NB4 (cell line): ENCODE data around the gene IL22RA1.

Experiments used
- DNase-seq: peaks from one replicate; pipeline ENCODE4 v3.0.0; 2010; ENCODE audit warnings: low read depth
- H3K4me3 ChIP-seq: one replicate; pipeline ENCODE4 v1.5.1; 2011; ENCODE audit warnings: mild to moderate bottlenecking, low read depth, low read length, moderate library complexity
- MYC ChIP-seq: IDR thresholded peaks from 2 replicates; pipeline ENCODE4 v1.6.1; 2011; ENCODE audit warnings: low read depth, low read length
- POLR2A ChIP-seq: IDR thresholded peaks from 2 replicates; pipeline ENCODE4 v1.6.1; 2011; ENCODE audit warnings: mild to moderate bottlenecking; ENCODE audit not compliant: insufficient read length; ENCODE audit errors: extremely low read depth
- TF ChIP-seq, protein P1 (sequence below): IDR thresholded peaks from one replicate; pipeline ENCODE4 v1.5.1; 2012; ENCODE audit warnings: low read depth, low read length
- TF ChIP-seq, protein P2 (sequence below): IDR thresholded peaks from 2 replicates; pipeline ENCODE4 v1.6.1; 2011; ENCODE audit warnings: low read depth, low read length

IL22RA1 gene

DNA sequence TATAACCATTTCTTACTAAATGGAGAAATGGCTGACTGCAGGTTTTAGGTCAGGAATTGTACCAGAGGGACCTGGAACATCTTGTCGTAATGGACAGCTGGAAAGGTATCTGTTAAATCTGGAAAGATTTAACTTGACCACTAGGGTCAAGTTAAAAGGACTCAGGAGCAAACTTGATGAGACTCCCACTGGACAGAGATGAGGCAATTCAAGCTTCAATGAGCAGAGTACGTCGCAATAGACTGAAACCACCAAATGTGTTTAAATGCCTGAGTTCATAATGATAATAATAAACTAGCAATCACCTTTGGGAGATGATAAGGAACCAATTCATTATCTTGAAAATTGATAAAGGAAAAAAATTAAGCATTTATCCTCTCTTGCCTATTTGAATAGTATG, 35.5 kb upstream of the IL22RA1 start:
- peak; percentile 33 for DNase-seq
- H3K4me3 ChIP-seq = no peak overlapping the region

DNA sequence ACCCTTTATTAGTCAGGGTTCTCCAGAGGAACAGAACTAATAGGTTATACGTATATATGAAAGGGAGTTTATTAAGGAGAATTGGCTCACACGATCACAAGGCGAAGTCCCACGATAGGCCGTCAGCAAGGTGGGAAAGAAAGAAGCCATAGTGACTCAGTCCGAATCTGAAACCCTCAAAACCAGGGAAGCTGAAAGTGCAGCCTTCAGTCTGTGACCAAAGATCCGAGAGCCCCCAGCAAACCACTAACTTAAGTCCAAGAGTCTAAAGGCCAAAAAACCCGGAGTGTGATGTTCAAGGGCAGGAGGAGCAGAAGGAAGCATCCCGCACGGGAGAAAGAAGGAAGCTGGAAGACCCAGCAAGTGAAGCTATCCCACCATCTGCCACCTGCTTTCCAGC, 34.2 kb upstream of the IL22RA1 start:
- TF ChIP-seq, protein P1, sequence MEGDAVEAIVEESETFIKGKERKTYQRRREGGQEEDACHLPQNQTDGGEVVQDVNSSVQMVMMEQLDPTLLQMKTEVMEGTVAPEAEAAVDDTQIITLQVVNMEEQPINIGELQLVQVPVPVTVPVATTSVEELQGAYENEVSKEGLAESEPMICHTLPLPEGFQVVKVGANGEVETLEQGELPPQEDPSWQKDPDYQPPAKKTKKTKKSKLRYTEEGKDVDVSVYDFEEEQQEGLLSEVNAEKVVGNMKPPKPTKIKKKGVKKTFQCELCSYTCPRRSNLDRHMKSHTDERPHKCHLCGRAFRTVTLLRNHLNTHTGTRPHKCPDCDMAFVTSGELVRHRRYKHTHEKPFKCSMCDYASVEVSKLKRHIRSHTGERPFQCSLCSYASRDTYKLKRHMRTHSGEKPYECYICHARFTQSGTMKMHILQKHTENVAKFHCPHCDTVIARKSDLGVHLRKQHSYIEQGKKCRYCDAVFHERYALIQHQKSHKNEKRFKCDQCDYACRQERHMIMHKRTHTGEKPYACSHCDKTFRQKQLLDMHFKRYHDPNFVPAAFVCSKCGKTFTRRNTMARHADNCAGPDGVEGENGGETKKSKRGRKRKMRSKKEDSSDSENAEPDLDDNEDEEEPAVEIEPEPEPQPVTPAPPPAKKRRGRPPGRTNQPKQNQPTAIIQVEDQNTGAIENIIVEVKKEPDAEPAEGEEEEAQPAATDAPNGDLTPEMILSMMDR = no peak
- TF ChIP-seq POLR2A (no peak), MYC (no peak)
- TF ChIP-seq, protein P2, sequence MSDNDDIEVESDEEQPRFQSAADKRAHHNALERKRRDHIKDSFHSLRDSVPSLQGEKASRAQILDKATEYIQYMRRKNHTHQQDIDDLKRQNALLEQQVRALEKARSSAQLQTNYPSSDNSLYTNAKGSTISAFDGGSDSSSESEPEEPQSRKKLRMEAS = no peak
- no peak overlapping the region for H3K4me3 ChIP-seq
- DNase-seq = no peak

More for the DNA sequence above, 35.5 kb upstream of the IL22RA1 start:
- TF ChIP-seq, protein P1 = no peak
- TF ChIP-seq POLR2A = no peak
- TF ChIP-seq, protein P2 = no peak

DNA sequence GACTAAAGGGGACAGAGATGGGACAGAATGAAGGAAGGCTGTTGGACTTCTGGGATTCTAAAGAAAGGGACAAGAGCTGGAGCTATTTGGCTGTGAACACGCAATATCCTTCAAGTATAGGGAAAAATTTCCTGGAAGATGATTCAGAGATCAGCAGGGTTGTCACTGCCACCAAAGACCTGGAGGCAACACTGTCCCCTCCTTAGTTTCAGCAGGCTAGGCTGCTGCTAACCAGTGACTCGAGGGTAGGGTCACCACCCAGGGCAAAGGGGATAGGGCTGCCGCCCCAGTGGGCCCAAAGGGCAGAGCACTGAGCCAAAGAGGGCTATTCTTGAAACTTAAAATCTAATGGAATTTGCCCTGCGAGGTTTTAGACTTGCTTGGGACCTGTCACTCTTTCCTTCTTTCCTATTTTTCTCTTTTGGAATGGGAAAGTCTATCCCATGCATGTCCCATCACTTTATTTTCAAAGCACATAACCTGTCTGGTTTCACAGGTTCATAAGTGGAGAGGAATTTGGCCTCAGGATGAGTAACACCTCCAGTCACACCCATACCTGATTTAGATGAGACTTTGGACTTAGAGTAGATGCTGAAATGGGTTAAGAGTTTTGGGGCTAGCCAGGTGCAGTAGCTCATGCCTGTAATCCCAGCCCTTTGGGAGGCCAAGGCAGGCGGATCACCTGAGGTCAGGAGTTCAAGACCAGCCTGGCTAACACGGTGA, 32.3 kb upstream of the IL22RA1 start:
- no peak for TF ChIP-seq POLR2A
- TF ChIP-seq, protein P2 = no peak
- TF ChIP-seq, protein P1 = no peak
- TF ChIP-seq MYC = no peak
- DNase-seq = no peak
- H3K4me3 ChIP-seq = no peak overlapping the region

DNA sequence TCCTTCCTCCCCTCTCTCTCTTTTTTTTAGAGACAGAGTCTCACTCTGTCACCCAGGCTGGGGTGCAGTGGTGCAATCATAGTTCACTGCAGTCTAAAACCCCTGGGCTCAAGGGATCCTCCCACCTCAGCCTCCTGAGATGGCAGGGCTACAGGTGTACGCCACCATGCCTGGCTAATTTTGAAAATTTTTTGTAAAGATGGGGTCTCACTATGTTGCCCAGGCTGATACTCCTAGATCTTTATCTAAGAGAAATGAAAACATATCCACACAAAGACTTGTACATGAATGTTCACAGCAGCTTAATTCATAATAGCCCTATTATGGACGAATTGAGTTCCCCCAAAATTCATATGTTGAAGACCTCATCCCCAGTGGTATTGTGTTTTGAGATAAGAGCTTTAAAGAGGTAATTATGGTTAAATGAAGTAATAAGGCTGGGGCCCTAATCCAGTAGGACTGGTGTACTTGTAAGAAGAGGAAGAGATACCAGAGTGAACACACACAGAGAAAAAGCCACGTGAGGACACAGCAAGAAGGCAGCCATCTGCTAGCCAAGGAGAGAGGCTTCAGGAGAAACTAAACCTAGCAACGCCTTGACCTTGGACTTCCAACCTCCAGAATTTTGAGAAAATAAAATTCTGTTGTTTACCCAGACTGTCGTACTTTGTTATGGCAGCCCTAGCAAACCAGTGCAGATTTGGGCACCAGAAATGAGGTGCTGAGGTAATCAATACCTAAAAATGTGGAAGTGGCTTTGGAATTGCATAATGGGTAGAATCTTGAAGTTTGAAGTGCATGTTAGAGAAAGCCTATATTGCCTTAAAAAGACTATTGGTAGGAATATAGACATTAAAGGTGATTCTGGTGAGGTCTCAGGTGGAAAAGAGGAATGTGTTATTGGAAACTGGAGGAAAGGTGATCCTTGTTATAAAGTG, 31.0 kb upstream of the IL22RA1 start:
- H3K4me3 ChIP-seq = no peak overlapping the region
- DNase-seq = peak; percentile 57
- TF ChIP-seq POLR2A = no peak
- no peak for TF ChIP-seq MYC
- TF ChIP-seq, protein P1 = no peak
- TF ChIP-seq, protein P2 = no peak

DNA sequence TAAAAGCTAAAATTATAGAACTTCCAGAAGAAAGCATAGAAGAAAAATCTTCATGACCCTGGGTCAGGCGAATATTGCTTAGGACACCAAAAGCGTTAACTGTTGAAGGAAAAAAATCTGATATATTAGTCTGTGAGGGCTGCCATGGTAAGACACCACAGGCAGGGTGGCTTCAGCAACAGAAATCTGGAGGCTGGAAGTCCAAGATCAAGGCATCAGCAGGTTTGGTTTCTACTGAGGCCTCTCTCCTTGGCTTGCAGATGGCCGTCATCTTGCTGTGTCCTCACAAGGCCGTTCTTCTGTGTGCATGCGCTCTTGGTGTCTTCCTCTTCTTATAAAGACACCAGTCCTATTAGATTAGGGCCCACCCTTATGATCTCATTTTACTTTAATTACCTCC, 29.7 kb upstream of the IL22RA1 start:
- DNase-seq = no peak
- TF ChIP-seq POLR2A (no peak), MYC (no peak)
- TF ChIP-seq, protein P1 = no peak
- TF ChIP-seq, protein P2 = no peak
- H3K4me3 ChIP-seq = no peak overlapping the region
